K562 (cell line): ENCODE results near the gene UBN1. TPM values are rescaled to one million over a fixed set of nuclear protein-coding genes. Genes with fewer than 3 reads are reported as not detected.

ENCODE experiments used
- NUFIP1 ChIP-seq: fragments of 450-650 bp; IDR thresholded peaks from 2 replicates; pipeline ENCODE4 v1.6.1; 2018; ENCODE audit not compliant: partially characterized antibody
- POLR2B ChIP-seq: fragments of 450-650 bp; IDR thresholded peaks from 2 replicates; pipeline ENCODE4 v1.6.1; 2018; ENCODE audit warnings: low read depth; ENCODE audit not compliant: partially characterized antibody
- PPARD ChIP-seq: fragments of 250-450 bp; sonication (Bioruptor Pico); IDR thresholded peaks from 2 replicates; pipeline ENCODE4 v1.8.0; 2022; ENCODE audit warnings: inconsistent platforms, mild to moderate bottlenecking, moderate library complexity
- U2AF1 ChIP-seq: fragments of 200-400 bp; formaldehyde crosslinking; optimal IDR thresholded peaks from 2 replicates; pipeline ENCODE3; 2017; ENCODE audit warnings: mild to moderate bottlenecking, low read depth, low read length, moderate library complexity
- ZBTB11 ChIP-seq, 3 experiments: fragments of 200-800 bp in 1 of 3; fragments of 250-450 bp in 1 of 3; fragments of 450-650 bp in 1 of 3; sonication (Bioruptor Pico) in 1 of 3; sonication (Bioruptor generic) in 1 of 3; formaldehyde crosslinking in 1 of 3; IDR thresholded peaks; 2 replicates each; pipeline versions ENCODE4 v1.6.1 to v1.8.0; 2016 to 2022; ENCODE audit warnings: mild to moderate bottlenecking in 2 of 3, missing genetic modification characterization in 2 of 3, missing compliant biosample characterization in 1 of 3, moderate library complexity in 1 of 3
- ZBTB9 ChIP-seq: fragments of 450-650 bp; formaldehyde crosslinking; IDR thresholded peaks from 2 replicates; pipeline ENCODE4 v1.4.0; 2020; ENCODE audit warnings: mild to moderate bottlenecking, moderate library complexity
- ZNF280B ChIP-seq: fragments of 250-450 bp; sonication (Bioruptor Pico); IDR thresholded peaks from 2 replicates; pipeline ENCODE4 v1.5.1; 2021; ENCODE audit warnings: mild to moderate bottlenecking
- ZNF551 ChIP-seq: fragments of 250-450 bp; sonication (Bioruptor Pico); IDR thresholded peaks from 2 replicates; pipeline ENCODE4 v1.5.0; 2021; ENCODE audit warnings: mild to moderate bottlenecking, moderate library complexity
- ZNF592 ChIP-seq: fragments of 450-650 bp; IDR thresholded peaks from 2 replicates; pipeline ENCODE4 v1.6.1; 2017; ENCODE audit warnings: antibody characterized with exemption, mild to moderate bottlenecking
- polyA plus RNA-seq, 8 experiments: library from polyadenylated mRNA; depleted of rRNA in 4 of 8; stranded (reverse) in 5 of 8; unstranded in 3 of 8; fragments of >200 nt; fragmentation: Nextera tagmentation in 2 of 8; fragmentation: Illumina TruSeq in 1 of 8; extraction: Ambion mirVana in 2 of 8; extraction: Trizol in 1 of 8; gene quantifications; 2 replicates each; pipeline versions ENCODE4 v1.2.1 to v1.2.3, GENCODE V29; 2011 to 2014; ENCODE audit warnings: inconsistent platforms in 1 of 8, missing spikeins in 1 of 8
- total RNA-seq, 7 experiments: library from RNA; depleted of rRNA in 6 of 7; stranded (reverse); fragments of >200 nt in 6 of 7; fragmentation: Illumina TruSeq in 2 of 7; extraction: Trizol in 2 of 7; gene quantifications; 2 replicates each; pipeline versions ENCODE4 v1.2.1 to v1.2.3, GENCODE V29; 2011 to 2021; ENCODE audit warnings: low replicate concordance in 1 of 7

UBN1 gene
- total and polyA plus RNA-seq, 9 of the 15 experiments (the other 6 are each of a cell fraction or from before 2014, with no cell fraction given): 1.5 to 45.7 (median 20.6) TPM

- TF ChIP-seq ZNF551 (CRISPR knock-in tag) (no peak), ZNF280B (CRISPR knock-in tag) (no peak), POLR2B (no peak), ZNF592 (no peak), U2AF1 (no peak), ZBTB9 (no peak), NUFIP1 (no peak), PPARD (CRISPR knock-in tag) (no peak), ZBTB11 (CRISPR knock-in tag; IDR thresholded peaks at IDR 0.05) (no peak)
These were observed 61.6 kb downstream of the UBN1 start (continued) for GRCh38 chr16:4908854-4909401.
